B cell (primary cell): ENCODE data around the gene YJU2. TPM values are rescaled to one million over a fixed set of nuclear protein-coding genes. Genes with fewer than 3 reads are reported as not detected.
"Not testable (repeated sequence)": the region's sequence is repeated elsewhere in the genome, so short reads cannot be mapped to it uniquely, and the experiment has no call there.

Source experiments
- ATAC-seq: fragments of 200-7000 bp; cut with Tn5 transposase; one replicate; pipeline ENCODE4 v1.10.0; 2021; ENCODE audit warnings: low read depth, mild to moderate bottlenecking, moderate number of reproducible peaks, moderate library complexity
- CTCF ChIA-PET: fragments of 350-600 bp; sonication (Branson Sonifier 250); formaldehyde crosslinking; loops from one replicate; lab custom pipeline; 2021; ENCODE audit warnings: antibody characterized with exemption, inconsistent platforms; lab: Charles Lee
- POLR2A ChIA-PET: fragments of 350-600 bp; sonication (Branson Sonifier 250); formaldehyde crosslinking; loops from one replicate; lab custom pipeline; 2021; ENCODE audit warnings: antibody characterized with exemption; lab: Charles Lee
- DNase-seq: peaks from one replicate; pipeline ENCODE4 v3.0.0; 2013
- H2AFZ ChIP-seq: 2 replicates; pipeline ENCODE4 v1.6.1; 2012; ENCODE audit warnings: mild to moderate bottlenecking, low read depth, low read length; ENCODE audit not compliant: insufficient read depth, poor library complexity, severe bottlenecking
- H3K27ac ChIP-seq, 2 donors: 1 replicate in 1 of 2; 2 replicates in 1 of 2; pipeline ENCODE4 v1.5.1; 2012 to 2013; ENCODE audit warnings: low read length in 2 of 2, mild to moderate bottlenecking in 2 of 2, moderate library complexity in 1 of 2
- H3K27me3 ChIP-seq, 4 experiments: fragments of 200-600 bp in 1 of 4; sonication (generic) in 1 of 4; replicated peaks in 1 of 4; 1 replicate in 2 of 4; 2 replicates in 2 of 4; pipeline versions ENCODE4 v1.6.1 to v1.7.0; 2013 to 2016; ENCODE audit warnings: low read length in 3 of 4, mild to moderate bottlenecking in 2 of 4, mixed read lengths in 1 of 4, moderate library complexity in 1 of 4; ENCODE audit not compliant: insufficient read depth in 4 of 4, control insufficient read depth in 3 of 4; ENCODE audit errors: control extremely low read depth in 1 of 4
- H3K36me3 ChIP-seq, 2 experiments: replicated peaks in 1 of 2; 1 replicate in 1 of 2; 2 replicates in 1 of 2; pipeline versions ENCODE4 v1.6.1 to v1.7.1; 2013; ENCODE audit warnings: low read length in 1 of 2; ENCODE audit not compliant: insufficient read depth in 2 of 2, control insufficient read depth in 1 of 2; ENCODE audit errors: control extremely low read depth in 1 of 2, extremely low read depth in 1 of 2
- H3K4me1 ChIP-seq, 2 donors: fragments of 200-600 bp in 1 of 2; sonication (generic) in 1 of 2; 1 replicate in 1 of 2; 2 replicates in 1 of 2; pipeline versions ENCODE4 v1.5.1 to v1.6.1; 2013 to 2017; ENCODE audit warnings: low read length in 2 of 2; ENCODE audit not compliant: control insufficient read depth in 2 of 2, insufficient read depth in 2 of 2
- H3K4me2 ChIP-seq: replicated peaks from 2 replicates; pipeline ENCODE3; 2012; ENCODE audit warnings: mild to moderate bottlenecking, low read depth, low read length; ENCODE audit not compliant: poor library complexity, severe bottlenecking
- H3K4me3 ChIP-seq, 5 experiments: fragments of 200-600 bp in 1 of 5; sonication (generic) in 1 of 5; 1 replicate in 3 of 5; 2 replicates in 2 of 5; pipeline versions ENCODE4 v1.5.1 to v1.7.0; 2011 to 2016; ENCODE audit warnings: low read length in 4 of 5, mild to moderate bottlenecking in 4 of 5, low read depth in 2 of 5, control low read depth in 1 of 5, moderate library complexity in 1 of 5; ENCODE audit not compliant: insufficient read depth in 1 of 5; ENCODE audit errors: control extremely low read depth in 1 of 5, extremely low read depth in 1 of 5
- H3K79me2 ChIP-seq: fragments of 200-600 bp; sonication (generic); one replicate; pipeline ENCODE4 v1.6.0; 2016; ENCODE audit warnings: low read length; ENCODE audit not compliant: control insufficient read depth, insufficient read depth
- H3K9ac ChIP-seq: fragments of 200-600 bp; sonication (generic); 2 replicates; pipeline ENCODE4 v1.6.1; 2017; ENCODE audit warnings: mild to moderate bottlenecking, low read length, moderate library complexity
- H3K9me3 ChIP-seq, 3 donors: one replicate each; pipeline versions ENCODE4 v1.6.1 to v1.7.1; 2013; ENCODE audit warnings: low read length in 2 of 3; ENCODE audit not compliant: control insufficient read depth in 2 of 3, insufficient read depth in 1 of 3; ENCODE audit errors: control extremely low read depth in 1 of 3
- H4K20me1 ChIP-seq: 2 replicates; pipeline ENCODE4 v1.6.0; 2012; ENCODE audit warnings: mild to moderate bottlenecking, low read length; ENCODE audit not compliant: insufficient read depth, control insufficient read depth, poor library complexity, severe bottlenecking
- H3K27ac Mint-ChIP-seq: one replicate; pipeline ENCODE4 v1.8.0; 2021; ENCODE audit warnings: mixed read lengths
- H3K27me3 Mint-ChIP-seq: one replicate; pipeline ENCODE4 v1.8.0; 2021; ENCODE audit warnings: mixed read lengths
- H3K4me1 Mint-ChIP-seq: one replicate; pipeline ENCODE4 v1.8.0; 2021; ENCODE audit warnings: mixed read lengths
- H3K4me3 Mint-ChIP-seq: one replicate; pipeline ENCODE4 v1.8.0; 2021; ENCODE audit warnings: mixed read lengths
- H3K9me3 Mint-ChIP-seq: one replicate; pipeline ENCODE4 v1.8.0; 2022; ENCODE audit warnings: mixed read lengths; ENCODE audit not compliant: insufficient read depth
- EZH2 ChIP-seq: IDR thresholded peaks from 2 replicates; pipeline ENCODE4 v1.6.1; 2012; ENCODE audit warnings: borderline replicate concordance, low read depth, mild to moderate bottlenecking, moderate library complexity, low read length; ENCODE audit not compliant: insufficient read depth, poor library complexity, severe bottlenecking
- WGBS: methylation state at CpG from one replicate; pipeline ENCODE4 v1.1.5; 2013; ENCODE audit warnings: missing lambda C conversion rate; ENCODE audit not compliant: insufficient coverage; 5-methylcytosine and 5-hydroxymethylcytosine counted together
- intact Hi-C: fragments of 100-400 bp; cut with micrococcal nuclease; formaldehyde crosslinking; loops from one replicate; pipeline ENCODE4 v1.10.0; 2022
- polyA plus RNA-seq: library from polyadenylated mRNA; depleted of rRNA; stranded (reverse); fragments of >200 nt; gene quantifications from 2 replicates; pipeline ENCODE4 v1.2.3, GENCODE V29; 2012
- total RNA-seq, 2 donors: library from RNA; stranded (reverse); fragments of 120-200 nt in 1 of 2; gene quantifications; 1 replicate in 1 of 2; 2 replicates in 1 of 2; pipeline versions ENCODE4 v1.2.3 to v1.2.4, GENCODE V29; 2013 to 2022
- TF ChIP-seq, protein P1 (sequence below): fragments of 200-600 bp; IDR thresholded peaks from one replicate; pipeline ENCODE4 v1.8.0; 2022; ENCODE audit warnings: antibody characterized with exemption, mild to moderate bottlenecking

Gene YJU2
- total and polyA plus RNA-seq, 2 donors (not counting 1 experiment from before 2014, with no cell fraction given): 40.3 to 45.7 TPM

DNA sequence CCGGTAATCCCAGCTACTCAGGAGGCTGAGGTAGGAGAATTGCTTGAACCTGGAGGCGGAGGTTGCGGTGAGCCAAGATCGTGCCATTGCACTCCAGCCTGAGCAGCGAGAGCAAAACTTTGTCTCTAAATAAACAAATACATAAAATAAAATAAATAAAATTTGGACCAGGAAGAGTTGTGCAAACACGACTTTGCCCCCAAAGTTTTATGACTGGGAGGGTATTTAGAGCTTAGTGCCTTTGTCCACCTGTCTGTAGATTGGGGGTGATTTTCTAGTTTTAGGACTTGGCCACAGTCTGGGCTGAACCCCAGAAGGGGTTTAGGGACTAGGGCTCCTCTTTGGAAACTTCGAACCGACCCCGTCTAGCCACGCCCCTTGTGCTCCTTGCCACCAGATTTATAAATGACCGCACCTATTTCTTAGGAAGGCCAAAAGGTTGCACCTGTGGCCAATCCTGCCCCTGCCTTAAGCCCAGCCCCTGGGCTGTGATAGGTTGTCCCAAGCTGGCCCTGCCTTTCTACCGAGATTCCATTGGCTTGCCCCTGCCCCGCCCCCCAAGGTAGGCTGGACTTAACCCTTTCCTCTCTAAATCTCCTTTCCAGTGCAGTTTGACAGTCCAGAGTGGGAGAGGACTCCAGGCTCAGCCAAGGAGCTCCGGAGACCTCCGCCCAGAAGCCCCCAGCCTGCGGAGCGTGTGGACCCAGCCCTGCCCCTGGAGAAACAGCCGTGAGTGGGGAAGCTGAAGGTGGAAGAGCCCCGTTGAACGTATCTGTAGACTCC, 37.5 kb downstream of the YJU2 start:
- peaks cover 4 to 6% of the 10 kb centered on the region in 2 donors for H3K4me1 ChIP-seq
- no peaks in the 10 kb centered on the region for H4K20me1 ChIP-seq
- H3K27me3 ChIP-seq: peaks cover 0 to 25% (median 5%) of the 10 kb centered on the region in 4 experiments
- intact Hi-C loops: no loop called here
- Mint-ChIP-seq H3K4me1 (peaks cover 2% of the 10 kb centered on the region), H3K4me3 (no peak overlapping the region), H3K27ac (no peak overlapping the region), H3K9me3 (no peaks in the 10 kb centered on the region), H3K27me3 (peaks cover 12% of the 10 kb centered on the region)
- H3K27ac ChIP-seq: no peak overlapping the region
- DNase-seq (no peak), ATAC-seq (no peak)
- no peak overlapping the region for H2AFZ ChIP-seq
- no peaks in the 10 kb centered on the region for H3K79me2 ChIP-seq
- H3K4me3 ChIP-seq: no peak overlapping the region
- H3K4me2 ChIP-seq: no peak overlapping the region
- TF ChIP-seq EZH2: no peak
- TF ChIP-seq, protein P1, sequence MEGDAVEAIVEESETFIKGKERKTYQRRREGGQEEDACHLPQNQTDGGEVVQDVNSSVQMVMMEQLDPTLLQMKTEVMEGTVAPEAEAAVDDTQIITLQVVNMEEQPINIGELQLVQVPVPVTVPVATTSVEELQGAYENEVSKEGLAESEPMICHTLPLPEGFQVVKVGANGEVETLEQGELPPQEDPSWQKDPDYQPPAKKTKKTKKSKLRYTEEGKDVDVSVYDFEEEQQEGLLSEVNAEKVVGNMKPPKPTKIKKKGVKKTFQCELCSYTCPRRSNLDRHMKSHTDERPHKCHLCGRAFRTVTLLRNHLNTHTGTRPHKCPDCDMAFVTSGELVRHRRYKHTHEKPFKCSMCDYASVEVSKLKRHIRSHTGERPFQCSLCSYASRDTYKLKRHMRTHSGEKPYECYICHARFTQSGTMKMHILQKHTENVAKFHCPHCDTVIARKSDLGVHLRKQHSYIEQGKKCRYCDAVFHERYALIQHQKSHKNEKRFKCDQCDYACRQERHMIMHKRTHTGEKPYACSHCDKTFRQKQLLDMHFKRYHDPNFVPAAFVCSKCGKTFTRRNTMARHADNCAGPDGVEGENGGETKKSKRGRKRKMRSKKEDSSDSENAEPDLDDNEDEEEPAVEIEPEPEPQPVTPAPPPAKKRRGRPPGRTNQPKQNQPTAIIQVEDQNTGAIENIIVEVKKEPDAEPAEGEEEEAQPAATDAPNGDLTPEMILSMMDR: no peak
- POLR2A ChIA-PET: no interaction called here
- CTCF ChIA-PET: no interaction called here
- H3K9ac ChIP-seq: no peak overlapping the region
- H3K9me3 ChIP-seq: peaks cover 0 to 5% (median 0%) of the 10 kb centered on the region in 3 donors
- H3K36me3 ChIP-seq: no peaks in the 10 kb centered on the region
- WGBS: 52% methylated on average over 15 of the region's 20 CpGs

- DNase-seq (no peak), ATAC-seq (no peak)
- TF ChIP-seq EZH2: no peak
- TF ChIP-seq, protein P1: no peak
- Histone ChIP-seq H3K79me2 (no peaks in the 10 kb centered on the region), H3K9ac (no peak overlapping the region), H3K4me1 (peaks cover 0 to under 1% of the 10 kb centered on the region in 2 donors), H3K4me2 (no peak overlapping the region), H3K9me3 (peaks cover 0 to 5% (median 0%) of the 10 kb centered on the region in 3 donors), H3K27ac (no peak overlapping the region), H3K36me3 (no peaks in the 10 kb centered on the region), H3K27me3 (peaks cover 0 to 21% (median 3%) of the 10 kb centered on the region in 4 experiments), H4K20me1 (no peaks in the 10 kb centered on the region), H3K4me3 (no peak overlapping the region), H2AFZ (no peak overlapping the region)
- 86% methylated on average over 5 of the region's 6 CpGs for WGBS
- no peaks in the 10 kb centered on the region for H3K9me3 Mint-ChIP-seq
- peaks cover 12% of the 10 kb centered on the region for H3K27me3 Mint-ChIP-seq
- CTCF ChIA-PET: no interaction called here
- no peak overlapping the region for H3K27ac Mint-ChIP-seq
- intact Hi-C loops: no loop called here
- H3K4me1 Mint-ChIP-seq: no peaks in the 10 kb centered on the region
- POLR2A ChIA-PET: interaction anchor here (0.7 kb wide), 1 partner anchor 11 kb away, joined by 4 read pairs; no protein-coding TSS in a partner anchor
- no peak overlapping the region for H3K4me3 Mint-ChIP-seq
Measured at GRCh38 chr19:4284974-4285373, 38.1 kb downstream of the YJU2 start.

DNA sequence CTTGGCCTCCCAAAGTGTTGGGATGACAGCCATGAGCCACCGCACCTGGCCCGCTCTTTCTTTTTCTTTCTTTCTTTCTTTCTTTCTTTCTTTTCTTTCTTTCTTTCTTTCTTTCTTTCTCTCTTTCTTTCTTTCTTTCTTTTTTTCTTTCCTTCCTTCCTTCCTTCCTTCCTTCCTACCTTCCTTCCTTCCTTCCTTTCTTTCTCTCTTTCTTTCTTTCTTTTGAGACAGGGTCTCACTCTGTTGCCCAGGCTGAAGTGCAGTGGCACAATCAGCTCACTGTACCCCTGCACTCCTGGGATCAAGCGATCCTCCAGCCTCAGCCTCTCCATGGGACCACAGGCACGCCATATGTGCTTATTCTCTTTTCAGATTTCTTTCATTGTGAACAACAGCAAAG, 39.3 kb downstream of the YJU2 start:
- H4K20me1 ChIP-seq, H3K4me3 ChIP-seq, H3K4me1 ChIP-seq, H3K4me2 ChIP-seq, H3K9me3 ChIP-seq, H2AFZ ChIP-seq, H3K4me3 Mint-ChIP-seq, POLR2A ChIA-PET, H3K9ac ChIP-seq, H3K36me3 ChIP-seq, CTCF ChIA-PET, ATAC-seq, intact Hi-C loops, H3K9me3 Mint-ChIP-seq, H3K79me2 ChIP-seq, H3K27me3 Mint-ChIP-seq, DNase-seq, H3K4me1 Mint-ChIP-seq, H3K27ac ChIP-seq, H3K27ac Mint-ChIP-seq: not testable (repeated sequence)
- WGBS: 90% methylated on average over 4 of the region's 4 CpGs
- H3K27me3 ChIP-seq: peaks cover 0 to 10% (median 1%) of the 10 kb centered on the region in 4 experiments
